Upper lobe of left lung (tissue), 6 donors: ENCODE data around the gene NHSL2. TPM values are rescaled to one million over a fixed set of nuclear protein-coding genes. Genes with fewer than 3 reads are reported as not detected.

ENCODE experiments used
- ATAC-seq, 2 donors: fragments of 200-7000 bp; cut with Tn5 transposase; one replicate each; pipeline ENCODE4 v1.9.1; 2022; ENCODE audit warnings: mild to moderate bottlenecking in 2 of 2, moderate library complexity in 2 of 2; ENCODE audit not compliant: low FRiP score in 2 of 2
- DNase-seq, 2 donors: peaks; one replicate each; pipeline ENCODE4 v3.0.0-alpha.2; 2019 to 2020
- H3K27ac ChIP-seq, 4 donors: fragments of 200-600 bp; sonication (generic); one replicate each; pipeline ENCODE4 v1.5.1; 2016 to 2019
- H3K27me3 ChIP-seq, 4 donors: fragments of 200-600 bp; sonication (generic); one replicate each; pipeline ENCODE4 v1.5.1; 2017 to 2019
- H3K36me3 ChIP-seq, 4 donors: fragments of 200-600 bp; sonication (generic); one replicate each; pipeline ENCODE4 v1.5.1; 2016 to 2019
- H3K4me1 ChIP-seq, 4 donors: fragments of 200-600 bp; sonication (generic); one replicate each; pipeline ENCODE4 v1.5.1; 2018 to 2019
- H3K4me3 ChIP-seq, 4 donors: fragments of 200-600 bp; sonication (generic); one replicate each; pipeline ENCODE4 v1.5.1; 2017 to 2019; ENCODE audit warnings: mild to moderate bottlenecking in 2 of 4, moderate library complexity in 1 of 4
- H3K9me3 ChIP-seq, 4 donors: fragments of 200-600 bp; sonication (generic); one replicate each; pipeline ENCODE4 v1.5.1; 2018 to 2019
- CTCF ChIP-seq, 6 experiments: fragments of 450-650 bp in 4 of 6; fragments of 200-600 bp in 2 of 6; sonication (generic) in 2 of 6; IDR thresholded peaks; one replicate each; pipeline ENCODE4 v1.5.1; 2016 to 2019; ENCODE audit warnings: antibody characterized with exemption in 6 of 6
- EP300 ChIP-seq, 4 donors: sonication (generic); formaldehyde crosslinking; IDR thresholded peaks; one replicate each; pipeline ENCODE4 v1.5.1; 2017; ENCODE audit warnings: antibody characterized with exemption in 4 of 4, control low read depth in 2 of 4
- POLR2A ChIP-seq, 4 donors: fragments of 450-650 bp; IDR thresholded peaks; one replicate each; pipeline ENCODE4 v1.5.1; 2016 to 2017; ENCODE audit warnings: antibody characterized with exemption in 4 of 4, mild to moderate bottlenecking in 2 of 4
- POLR2AphosphoS5 ChIP-seq, 2 donors: sonication (generic); formaldehyde crosslinking; IDR thresholded peaks; one replicate each; pipeline ENCODE4 v1.5.1; 2017; ENCODE audit warnings: antibody characterized with exemption in 2 of 2
- WGBS, 2 donors: methylation state at CpG; one replicate each; pipeline ENCODE4 v1.1.5; 2017 to 2018; 5-methylcytosine and 5-hydroxymethylcytosine counted together
- total RNA-seq, 6 donors: library from RNA; depleted of rRNA in 4 of 6; stranded (reverse); fragments of >200 nt in 4 of 6; gene quantifications; one replicate each; pipeline versions ENCODE4 v1.1.0 to v1.2.1, GENCODE V29; 2016 to 2021
- donor health status: DM: no; HTN: no; CAD: no; lungs with moderate emphysema.
- donor health status: DM: no; HTN: yes; CAD: no; lungs with severe emphysema.

The NHSL2 gene
- total RNA-seq, 6 donors from 2014 or later = 5.8 to 18.3 (median 9.9) TPM

DNA sequence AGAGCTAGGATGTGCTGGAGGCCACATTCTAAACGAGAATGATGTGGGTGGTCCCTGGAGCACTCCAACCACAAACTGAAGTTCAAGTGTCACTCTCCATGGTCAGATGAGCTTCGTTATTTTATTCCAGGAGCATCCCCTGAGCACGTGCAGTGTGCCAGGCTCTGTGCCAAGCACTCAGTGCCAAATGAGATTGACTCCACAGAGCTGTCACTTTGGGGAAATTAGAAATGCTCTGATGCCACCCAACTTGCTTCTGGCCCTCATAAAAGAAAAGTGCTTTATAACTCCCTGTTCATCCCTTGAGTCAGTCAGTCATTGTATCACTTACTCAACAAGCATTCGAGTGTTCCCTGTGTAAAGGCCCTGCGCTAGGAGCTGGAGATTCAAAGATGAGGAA lies 129.9 kb downstream of the NHSL2 start:
- WGBS, 2 donors = 70 to 85% methylated on average over 2 to 5 of the region's 5 CpGs
- no peak for DNase-seq
- peaks cover 0 to 11% (median 4%) of the 10 kb centered on the region in 4 donors for H3K4me1 ChIP-seq
- no peak overlapping the region for H3K4me3 ChIP-seq
- no peaks in the 10 kb centered on the region for H3K36me3 ChIP-seq
- no peaks in the 10 kb centered on the region for H3K27me3 ChIP-seq
- no peaks in the 10 kb centered on the region for H3K9me3 ChIP-seq
- ATAC-seq = no peak
- no peak overlapping the region for H3K27ac ChIP-seq
- no peak for TF ChIP-seq POLR2A (IDR thresholded peaks at IDR 0.05)
- TF ChIP-seq CTCF (IDR thresholded peaks at IDR 0.05) = no peak
- TF ChIP-seq POLR2AphosphoS5 (IDR thresholded peaks at IDR 0.05) = no peak
- TF ChIP-seq EP300 (IDR thresholded peaks at IDR 0.05) = no peak

DNA sequence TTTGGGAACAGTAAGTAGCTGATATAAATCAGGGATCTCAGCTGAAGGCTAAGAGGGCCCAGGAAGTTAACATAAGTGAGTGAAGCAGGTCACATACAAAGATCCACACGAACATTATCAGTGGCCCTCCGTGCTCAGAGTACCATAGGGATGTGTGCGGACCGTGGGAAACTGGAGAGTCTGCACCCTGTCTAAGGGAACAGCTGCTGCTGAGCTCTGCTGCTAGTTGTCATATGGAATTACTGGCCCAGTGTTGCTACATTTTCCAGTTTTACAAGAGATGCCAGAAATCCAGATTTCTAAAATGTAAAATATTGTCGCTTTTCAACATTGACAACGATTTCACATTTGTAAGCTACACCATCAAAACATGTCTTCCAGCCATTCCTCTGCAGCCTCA lies 130.5 kb downstream of the NHSL2 start:
- 74 to 94% methylated on average over 4 to 6 of the region's 6 CpGs for WGBS, 2 donors
- H3K9me3 ChIP-seq = no peaks in the 10 kb centered on the region
- peaks cover 0 to 16% (median 10%) of the 10 kb centered on the region in 4 donors for H3K4me1 ChIP-seq
- no peak overlapping the region for H3K4me3 ChIP-seq
- DNase-seq (no peak), ATAC-seq (no peak)
- no peak for TF ChIP-seq EP300 (IDR thresholded peaks at IDR 0.05)
- TF ChIP-seq POLR2A (IDR thresholded peaks at IDR 0.05) = no peak
- no peak for TF ChIP-seq CTCF (IDR thresholded peaks at IDR 0.05)
- no peak for TF ChIP-seq POLR2AphosphoS5 (IDR thresholded peaks at IDR 0.05)
- no peaks in the 10 kb centered on the region for H3K27me3 ChIP-seq
- H3K36me3 ChIP-seq = no peaks in the 10 kb centered on the region
- H3K27ac ChIP-seq = peak overlapping the region in 1 of 4 donors; percentile 3

- Histone ChIP-seq H3K4me3 (no peak overlapping the region), H3K4me1 (peaks cover 0 to 22% (median 13%) of the 10 kb centered on the region in 4 donors), H3K27ac (peak overlapping the region in 3 of 4 donors; percentile 19 to 54 (median 31)), H3K36me3 (no peaks in the 10 kb centered on the region), H3K9me3 (no peaks in the 10 kb centered on the region), H3K27me3 (no peaks in the 10 kb centered on the region)
- no peak for TF ChIP-seq POLR2AphosphoS5 (IDR thresholded peaks at IDR 0.05)
- no peak for TF ChIP-seq CTCF (IDR thresholded peaks at IDR 0.05)
- no peak for TF ChIP-seq EP300 (IDR thresholded peaks at IDR 0.05)
- no peak for TF ChIP-seq POLR2A (IDR thresholded peaks at IDR 0.05)
- ATAC-seq = peak in 1 of 2 donors; percentile 77
- DNase-seq = no peak
- 59 to 86% methylated on average over 2 to 13 of the region's 13 CpGs for WGBS, 2 donors
Measured at GRCh38 chrX:72041871-72042851, 131.5 kb downstream of the NHSL2 start.

DNA sequence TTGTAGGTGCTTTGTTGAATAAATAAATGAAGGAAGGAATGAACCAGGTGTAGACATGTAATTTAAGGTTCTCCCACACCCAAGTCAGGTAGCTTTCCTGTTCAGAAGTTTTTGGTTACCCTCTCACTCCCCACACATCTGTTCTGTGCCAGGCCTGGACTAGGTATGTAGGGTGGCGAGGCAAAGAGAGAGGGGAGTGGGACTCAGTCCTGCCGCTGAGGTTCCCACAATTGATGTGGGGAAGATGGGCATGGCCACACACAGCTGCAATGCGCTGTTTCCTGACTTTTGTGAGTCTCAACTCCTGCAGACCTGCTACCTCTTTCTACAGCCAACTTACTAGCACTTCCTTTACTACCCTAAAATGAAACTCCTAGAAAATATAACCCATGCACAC lies 132.2 kb downstream of the NHSL2 start:
- H3K9me3 ChIP-seq = no peaks in the 10 kb centered on the region
- 70 to 86% methylated on average over 3 of the region's 3 CpGs for WGBS, 2 donors
- H3K4me1 ChIP-seq = peaks cover 0 to 22% (median 13%) of the 10 kb centered on the region in 4 donors
- ATAC-seq (no peak), DNase-seq (no peak)
- TF ChIP-seq POLR2AphosphoS5 (IDR thresholded peaks at IDR 0.05) (no peak), EP300 (IDR thresholded peaks at IDR 0.05) (no peak), CTCF (IDR thresholded peaks at IDR 0.05) (no peak), POLR2A (IDR thresholded peaks at IDR 0.05) (no peak)
- no peaks in the 10 kb centered on the region for H3K27me3 ChIP-seq
- H3K36me3 ChIP-seq = no peaks in the 10 kb centered on the region
- H3K27ac ChIP-seq = no peak overlapping the region
- H3K4me3 ChIP-seq = no peak overlapping the region
